Neural progenitor cell (in vitro differentiated cells): ENCODE results near the gene FXYD2. TPM values are rescaled to one million over a fixed set of nuclear protein-coding genes. Genes with fewer than 3 reads are reported as not detected.

Experiments used
- DNase-seq: peaks from one replicate; pipeline ENCODE4 v3.0.0-alpha.2; 2016; ENCODE audit warnings: low spot score
- H2AFZ ChIP-seq: fragments of 200-600 bp; sonication (generic); replicated peaks from 2 replicates; pipeline ENCODE4 v1.6.1; 2016; ENCODE audit warnings: antibody characterized with exemption
- H3F3A ChIP-seq: fragments of 200-600 bp; sonication (generic); 2 replicates; pipeline ENCODE4 v1.6.1; 2016; ENCODE audit warnings: antibody characterized with exemption, low read depth
- H3K27ac ChIP-seq: fragments of 200-600 bp; sonication (generic); 2 replicates; pipeline ENCODE4 v1.5.1; 2016; ENCODE audit warnings: mild to moderate bottlenecking
- H3K27me3 ChIP-seq: fragments of 200-600 bp; sonication (generic); 2 replicates; pipeline ENCODE4 v1.6.1; 2016; ENCODE audit warnings: mild to moderate bottlenecking, moderate library complexity
- H3K36me3 ChIP-seq: fragments of 200-600 bp; sonication (generic); 2 replicates; pipeline ENCODE4 v1.5.1; 2016
- H3K4me1 ChIP-seq: fragments of 200-600 bp; sonication (generic); 2 replicates; pipeline ENCODE4 v1.6.1; 2016; ENCODE audit warnings: mixed run types
- H3K4me2 ChIP-seq: fragments of 200-600 bp; sonication (generic); 2 replicates; pipeline ENCODE4 v1.6.1; 2016
- H3K4me3 ChIP-seq: fragments of 200-600 bp; sonication (generic); 2 replicates; pipeline ENCODE4 v1.5.1; 2016
- H3K79me2 ChIP-seq: fragments of 200-600 bp; sonication (generic); 2 replicates; pipeline ENCODE4 v1.6.1; 2016; ENCODE audit warnings: low read depth
- H3K9ac ChIP-seq: fragments of 200-600 bp; sonication (generic); 2 replicates; pipeline ENCODE4 v1.6.1; 2016
- H3K9me3 ChIP-seq: fragments of 200-600 bp; sonication (generic); 2 replicates; pipeline ENCODE4 v1.5.1; 2016; ENCODE audit warnings: low read depth
- H4K20me1 ChIP-seq: fragments of 200-600 bp; sonication (generic); 2 replicates; pipeline ENCODE4 v1.6.1; 2016; ENCODE audit warnings: low read depth
- H3K27ac Mint-ChIP-seq: 3 replicates; pipeline ENCODE4 v1.8.0; 2021; ENCODE audit warnings: mixed read lengths
- H3K27me3 Mint-ChIP-seq: 2 replicates; pipeline ENCODE4 v1.8.0; 2022; ENCODE audit warnings: low read depth, mild to moderate bottlenecking, inconsistent platforms, moderate library complexity, mixed read lengths; ENCODE audit not compliant: insufficient read depth
- H3K36me3 Mint-ChIP-seq: 3 replicates; pipeline ENCODE4 v1.8.0; 2021; ENCODE audit warnings: mixed read lengths
- H3K4me1 Mint-ChIP-seq: 3 replicates; pipeline ENCODE4 v1.8.0; 2021; ENCODE audit warnings: mixed read lengths
- H3K4me3 Mint-ChIP-seq: 3 replicates; pipeline ENCODE4 v1.8.0; 2021; ENCODE audit warnings: mild to moderate bottlenecking, moderate library complexity, mixed read lengths
- H3K9me3 Mint-ChIP-seq: 3 replicates; pipeline ENCODE4 v1.8.0; 2020; ENCODE audit warnings: mixed read lengths
- CTCF ChIP-seq: fragments of 200-600 bp; sonication (generic); IDR thresholded peaks from 2 replicates; pipeline ENCODE4 v1.5.1; 2017; ENCODE audit warnings: antibody characterized with exemption, mild to moderate bottlenecking
- EZH2 ChIP-seq: fragments of 200-600 bp; sonication (generic); IDR thresholded peaks from 2 replicates; pipeline ENCODE4 v1.6.1; 2017; ENCODE audit warnings: antibody characterized with exemption, mild to moderate bottlenecking, moderate library complexity
- EZH2phosphoT487 ChIP-seq: fragments of 200-600 bp; sonication (generic); IDR thresholded peaks from 2 replicates; pipeline ENCODE4 v1.6.1; 2017; ENCODE audit warnings: antibody characterized with exemption
- total RNA-seq: library from RNA; depleted of rRNA; stranded (reverse); fragments of >200 nt; gene quantifications from 2 replicates; pipeline ENCODE4 v1.2.3, GENCODE V29; 2015; ENCODE audit warnings: low replicate concordance

FXYD2 gene
- total RNA-seq, 1 donor from 2014 or later: 1.9 TPM

GRCh38 chr11:117792241-117792640, 32.3 kb downstream of the FXYD2 start:
- Histone ChIP-seq H3K27me3 (peaks cover 58% of the 10 kb centered on the region), H3K4me2 (no peak overlapping the region), H3K79me2 (no peaks in the 10 kb centered on the region), H3K36me3 (no peaks in the 10 kb centered on the region), H2AFZ (no peak overlapping the region), H3K9me3 (no peaks in the 10 kb centered on the region), H3F3A (no peaks in the 10 kb centered on the region), H4K20me1 (peaks cover 19% of the 10 kb centered on the region), H3K9ac (no peak overlapping the region), H3K4me3 (no peak overlapping the region), H3K4me1 (peaks cover 15% of the 10 kb centered on the region), H3K27ac (no peak overlapping the region)
- Mint-ChIP-seq H3K27ac (no peak overlapping the region), H3K36me3 (no peaks in the 10 kb centered on the region), H3K4me3 (no peak overlapping the region), H3K9me3 (no peaks in the 10 kb centered on the region), H3K27me3 (peaks cover 48% of the 10 kb centered on the region), H3K4me1 (peaks cover 7% of the 10 kb centered on the region)
- TF ChIP-seq EZH2 (no peak), EZH2phosphoT487 (no peak), CTCF (no peak)
- no peak for DNase-seq

GRCh38 chr11:117790279-117790678, 34.3 kb downstream of the FXYD2 start:
- Mint-ChIP-seq H3K27me3 (peaks cover 40% of the 10 kb centered on the region), H3K4me3 (no peak overlapping the region), H3K9me3 (no peaks in the 10 kb centered on the region), H3K36me3 (no peaks in the 10 kb centered on the region), H3K4me1 (peaks cover 13% of the 10 kb centered on the region), H3K27ac (no peak overlapping the region)
- Histone ChIP-seq H4K20me1 (peaks cover 5% of the 10 kb centered on the region), H2AFZ (no peak overlapping the region), H3K4me1 (peaks cover 11% of the 10 kb centered on the region), H3K79me2 (no peaks in the 10 kb centered on the region), H3K27me3 (peaks cover 38% of the 10 kb centered on the region), H3K4me3 (no peak overlapping the region), H3K9me3 (no peaks in the 10 kb centered on the region), H3K4me2 (no peak overlapping the region), H3F3A (no peaks in the 10 kb centered on the region), H3K36me3 (no peaks in the 10 kb centered on the region), H3K9ac (no peak overlapping the region), H3K27ac (no peak overlapping the region)
- no peak for TF ChIP-seq EZH2phosphoT487
- no peak for TF ChIP-seq EZH2
- TF ChIP-seq CTCF: no peak
- DNase-seq: no peak

DNA sequence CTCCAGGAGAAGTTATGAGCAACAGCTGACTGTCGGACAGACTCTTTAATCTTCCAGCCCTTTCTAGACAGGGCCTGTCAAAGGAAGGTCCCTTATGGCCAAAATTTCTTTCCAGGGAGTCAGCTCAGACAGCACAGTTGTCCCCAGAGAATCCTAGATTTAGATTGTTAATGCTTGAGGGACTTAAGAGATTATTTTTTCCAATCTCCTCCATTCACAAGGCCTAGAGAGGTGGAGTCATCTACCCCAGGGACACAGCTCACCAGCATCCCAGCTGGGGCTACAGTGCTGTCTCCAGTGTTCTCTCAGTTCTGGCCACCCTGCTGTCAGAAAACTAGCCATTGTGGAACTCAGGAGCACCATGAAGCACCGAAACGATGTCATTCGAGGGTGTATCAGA, 35.3 kb downstream of the FXYD2 start:
- Histone ChIP-seq H3F3A (no peaks in the 10 kb centered on the region), H3K27me3 (peaks cover 28% of the 10 kb centered on the region), H3K27ac (no peak overlapping the region), H2AFZ (no peak overlapping the region), H3K36me3 (no peaks in the 10 kb centered on the region), H3K79me2 (no peaks in the 10 kb centered on the region), H3K4me2 (no peak overlapping the region), H3K9ac (no peak overlapping the region), H3K9me3 (no peaks in the 10 kb centered on the region), H3K4me3 (no peak overlapping the region), H3K4me1 (peaks cover 7% of the 10 kb centered on the region), H4K20me1 (no peaks in the 10 kb centered on the region)
- Mint-ChIP-seq H3K36me3 (no peaks in the 10 kb centered on the region), H3K27me3 (peaks cover 30% of the 10 kb centered on the region), H3K4me1 (peaks cover 10% of the 10 kb centered on the region), H3K4me3 (no peak overlapping the region), H3K27ac (no peak overlapping the region), H3K9me3 (no peaks in the 10 kb centered on the region)
- TF ChIP-seq EZH2phosphoT487 (no peak), CTCF (no peak), EZH2 (no peak)
- no peak for DNase-seq
